HEK293T (cell line): ENCODE data around the gene SLC5A10.

Experiments used
- ELF4 ChIP-seq: fragments of 450-650 bp; IDR thresholded peaks from 2 replicates; pipeline ENCODE4 v1.6.1; 2017; ENCODE audit warnings: antibody characterized with exemption
- NFRKB ChIP-seq: fragments of 450-650 bp; IDR thresholded peaks from 2 replicates; pipeline ENCODE4 v1.6.1; 2016; ENCODE audit warnings: mild to moderate bottlenecking, moderate library complexity
- SUZ12 ChIP-seq: fragments of 450-650 bp; IDR thresholded peaks from 2 replicates; pipeline ENCODE4 v1.6.1; 2016; ENCODE audit warnings: mild to moderate bottlenecking
- ZNF384 ChIP-seq: fragments of 450-650 bp; IDR thresholded peaks from 2 replicates; pipeline ENCODE4 v1.6.1; 2016

- TF ChIP-seq NFRKB = no peak
- no peak for TF ChIP-seq ELF4
- TF ChIP-seq SUZ12 = no peak
- TF ChIP-seq ZNF384 = no peak
These were observed 69.7 kb downstream of the SLC5A10 start for GRCh38 chr17:19021622-19022083.
